ENCODE results near the gene EDARADD.

DNA sequence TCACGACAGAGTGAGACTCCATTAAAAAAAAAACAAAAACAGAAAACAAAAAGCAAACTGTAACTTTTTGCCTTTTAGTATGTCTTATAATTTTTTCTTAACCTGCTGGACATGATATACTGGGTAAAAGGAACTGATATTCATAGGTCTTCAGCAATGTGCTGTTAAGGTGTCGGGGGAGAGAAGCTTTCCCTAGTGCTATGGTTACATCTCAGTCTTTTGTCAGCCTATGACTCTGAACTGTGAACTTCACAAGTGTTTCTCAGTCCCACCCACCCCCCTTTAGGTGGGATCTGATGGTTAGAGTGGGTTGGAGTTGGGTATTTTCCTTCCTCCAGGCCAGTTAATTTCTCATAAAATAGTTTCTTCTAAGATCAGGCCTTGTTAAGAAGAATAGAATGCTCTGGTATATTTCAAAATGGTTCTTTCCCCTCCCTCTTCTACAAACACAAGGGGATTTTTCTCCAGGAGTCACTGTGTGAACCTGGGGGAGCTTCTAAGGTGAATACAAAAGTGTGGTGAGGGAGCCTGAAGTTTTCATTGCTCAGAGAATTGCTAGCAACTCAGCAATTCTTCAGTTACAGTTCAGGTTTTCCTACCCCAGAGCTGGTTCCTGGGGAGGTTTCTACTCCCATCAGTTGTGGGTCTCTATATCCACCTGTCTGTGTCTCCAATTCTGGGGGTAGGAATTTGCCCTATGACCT is 16.1 kb upstream of the EDARADD start:
- no peak for TF ChIP-seq EZH2phosphoT487 (IDR thresholded peaks at IDR 0.05; ENCODE audit: insufficient read depth, low read depth)
- no peak for TF ChIP-seq EZH2 (IDR thresholded peaks at IDR 0.05; ENCODE audit: insufficient read depth, poor library complexity, severe bottlenecking)

All from GM23248 (cell line).